IPS-18a (cell line): Measurements from ENCODE around the gene ATP2B2.

Experiments used
- H3K27ac ChIP-seq: one replicate; pipeline ENCODE4 v1.5.1; 2013; ENCODE audit warnings: low read length
- H3K27me3 ChIP-seq: one replicate; pipeline ENCODE4 v1.6.1; 2013; ENCODE audit warnings: mild to moderate bottlenecking, low read length; ENCODE audit not compliant: control insufficient read depth, insufficient read depth
- H3K36me3 ChIP-seq: one replicate; pipeline ENCODE4 v1.6.1; 2013; ENCODE audit warnings: low read depth, low read length; ENCODE audit not compliant: control insufficient read depth
- H3K4me1 ChIP-seq: one replicate; pipeline ENCODE4 v1.6.1; 2013; ENCODE audit warnings: low read depth, low read length; ENCODE audit not compliant: control insufficient read depth
- H3K4me3 ChIP-seq: one replicate; pipeline ENCODE4 v1.5.1; 2013; ENCODE audit warnings: low read length
- H3K9ac ChIP-seq: one replicate; pipeline ENCODE4 v1.6.1; 2013; ENCODE audit warnings: mild to moderate bottlenecking, low read length, moderate library complexity
- H3K9me3 ChIP-seq: one replicate; pipeline ENCODE4 v1.6.1; 2013; ENCODE audit warnings: low read depth, low read length; ENCODE audit not compliant: control insufficient read depth

The ATP2B2 gene

DNA sequence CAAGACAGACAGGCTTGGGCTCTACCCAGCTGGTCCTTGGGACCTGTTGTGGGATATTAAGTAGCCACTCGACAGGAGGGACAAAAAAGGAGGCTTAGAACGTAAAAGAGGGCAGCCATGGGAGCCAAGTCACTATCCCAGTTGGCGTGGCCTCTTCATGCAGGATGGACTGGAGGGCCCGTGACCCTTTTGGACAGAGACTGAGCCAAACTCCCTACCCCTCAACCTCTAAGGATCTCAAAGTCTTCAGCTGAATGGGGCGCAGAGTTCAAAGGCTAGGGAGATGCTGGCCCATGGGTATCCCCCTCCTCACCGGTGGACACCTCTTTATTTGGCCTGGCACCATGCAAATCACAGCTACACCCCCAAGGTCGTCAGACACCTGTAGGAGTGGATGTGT lies 126.6 kb downstream of the ATP2B2 start:
- Histone ChIP-seq H3K36me3 (no peaks in the 10 kb centered on the region), H3K4me3 (no peak overlapping the region), H3K4me1 (no peaks in the 10 kb centered on the region), H3K27me3 (no peaks in the 10 kb centered on the region), H3K27ac (no peak overlapping the region), H3K9ac (no peak overlapping the region), H3K9me3 (no peaks in the 10 kb centered on the region)

GRCh38 chr3:10378246-10378645 lies 127.1 kb downstream of the ATP2B2 start:
- no peaks in the 10 kb centered on the region for H3K27me3 ChIP-seq
- no peaks in the 10 kb centered on the region for H3K36me3 ChIP-seq
- no peak overlapping the region for H3K4me3 ChIP-seq
- no peaks in the 10 kb centered on the region for H3K4me1 ChIP-seq
- H3K9me3 ChIP-seq = no peaks in the 10 kb centered on the region
- H3K9ac ChIP-seq = no peak overlapping the region
- H3K27ac ChIP-seq = no peak overlapping the region

DNA sequence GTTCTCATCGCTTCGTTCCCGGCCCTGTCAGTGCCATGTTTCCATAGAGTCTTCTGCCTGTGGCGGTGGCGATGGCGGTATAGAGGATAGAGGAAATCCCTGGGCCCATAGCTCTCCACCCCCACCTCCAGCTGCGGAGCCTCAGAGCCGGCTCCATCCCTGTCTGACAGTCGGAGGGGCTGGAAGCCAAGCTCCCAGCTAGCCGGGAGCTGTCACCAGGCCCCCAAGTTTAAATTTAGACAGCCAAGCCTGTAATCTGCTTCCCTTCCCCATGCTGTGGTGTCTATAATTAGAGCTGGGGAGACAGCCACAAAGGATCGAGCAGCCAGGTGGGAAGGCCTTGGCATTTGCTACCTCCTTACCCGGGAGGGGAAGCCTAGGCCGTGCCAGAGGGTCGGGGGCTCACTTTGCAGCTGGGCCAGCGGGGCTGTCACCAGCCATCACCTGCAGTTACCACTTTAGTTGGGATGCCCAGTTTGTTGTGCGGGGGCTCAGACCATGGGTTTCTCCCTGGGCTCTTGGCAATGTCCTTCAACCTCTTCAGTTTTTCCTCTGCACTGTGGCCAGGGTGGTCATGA lies 128.1 kb downstream of the ATP2B2 start:
- H3K9ac ChIP-seq = no peak overlapping the region
- H3K27me3 ChIP-seq = no peaks in the 10 kb centered on the region
- no peaks in the 10 kb centered on the region for H3K9me3 ChIP-seq
- peaks cover 7% of the 10 kb centered on the region for H3K4me1 ChIP-seq
- no peak overlapping the region for H3K4me3 ChIP-seq
- H3K27ac ChIP-seq = no peak overlapping the region
- no peaks in the 10 kb centered on the region for H3K36me3 ChIP-seq

DNA sequence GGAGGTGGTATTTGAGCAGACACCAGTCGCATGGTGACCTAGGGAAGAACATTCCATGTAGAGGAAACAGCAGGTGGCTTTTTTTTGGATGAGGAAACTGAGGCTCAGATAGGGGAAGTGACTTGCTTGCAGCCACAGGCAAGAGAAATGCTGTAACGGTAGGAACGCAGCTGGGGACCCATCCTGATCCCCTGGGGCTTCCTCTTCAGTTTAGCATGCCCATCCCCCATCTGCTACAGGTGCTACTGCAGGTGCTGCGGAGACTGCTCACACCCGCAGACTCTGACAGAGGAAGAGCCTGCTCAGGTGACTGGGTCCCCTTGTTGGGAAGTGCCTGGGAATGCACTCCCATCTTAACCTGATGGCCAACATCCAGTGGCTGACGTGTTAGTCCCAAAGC lies 129.0 kb downstream of the ATP2B2 start:
- no peak overlapping the region for H3K9ac ChIP-seq
- H3K27ac ChIP-seq = no peak overlapping the region
- no peak overlapping the region for H3K4me3 ChIP-seq
- H3K4me1 ChIP-seq = peaks cover 8% of the 10 kb centered on the region
- H3K9me3 ChIP-seq = no peaks in the 10 kb centered on the region
- no peaks in the 10 kb centered on the region for H3K27me3 ChIP-seq
- no peaks in the 10 kb centered on the region for H3K36me3 ChIP-seq

GRCh38 chr3:10375296-10376053 lies 129.9 kb downstream of the ATP2B2 start:
- H3K27ac ChIP-seq = no peak overlapping the region
- H3K9me3 ChIP-seq = no peaks in the 10 kb centered on the region
- H3K4me3 ChIP-seq = no peak overlapping the region
- no peaks in the 10 kb centered on the region for H3K27me3 ChIP-seq
- no peak overlapping the region for H3K9ac ChIP-seq
- H3K4me1 ChIP-seq = peaks cover 8% of the 10 kb centered on the region
- no peaks in the 10 kb centered on the region for H3K36me3 ChIP-seq

DNA sequence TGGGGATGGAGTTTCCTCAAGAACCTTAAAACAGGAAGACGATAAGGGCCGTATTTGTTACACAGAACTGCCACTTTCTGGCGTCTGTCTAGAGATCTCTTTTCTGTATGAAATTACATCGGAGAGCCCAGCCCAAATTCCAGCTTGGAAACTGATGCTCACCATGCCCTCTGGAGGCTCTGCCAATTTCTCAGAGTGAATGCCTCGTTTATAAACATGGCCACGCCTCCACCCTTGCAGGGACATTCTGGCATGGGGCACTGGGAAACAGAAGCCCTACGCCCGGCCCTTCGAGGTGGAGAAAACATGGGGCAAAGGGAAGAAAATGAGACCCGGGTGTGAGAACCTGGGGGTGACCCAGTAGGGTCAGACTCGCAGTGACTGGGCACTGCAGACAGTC lies 131.1 kb downstream of the ATP2B2 start:
- H3K9me3 ChIP-seq = no peaks in the 10 kb centered on the region
- H3K27ac ChIP-seq = no peak overlapping the region
- peaks cover 8% of the 10 kb centered on the region for H3K4me1 ChIP-seq
- H3K36me3 ChIP-seq = no peaks in the 10 kb centered on the region
- no peak overlapping the region for H3K9ac ChIP-seq
- no peaks in the 10 kb centered on the region for H3K27me3 ChIP-seq
- no peak overlapping the region for H3K4me3 ChIP-seq

GRCh38 chr3:10373686-10374261 lies 131.6 kb downstream of the ATP2B2 start:
- no peaks in the 10 kb centered on the region for H3K27me3 ChIP-seq
- H3K9ac ChIP-seq = no peak overlapping the region
- no peak overlapping the region for H3K4me3 ChIP-seq
- no peak overlapping the region for H3K27ac ChIP-seq
- H3K9me3 ChIP-seq = no peaks in the 10 kb centered on the region
- no peaks in the 10 kb centered on the region for H3K36me3 ChIP-seq
- peaks cover 8% of the 10 kb centered on the region for H3K4me1 ChIP-seq

DNA sequence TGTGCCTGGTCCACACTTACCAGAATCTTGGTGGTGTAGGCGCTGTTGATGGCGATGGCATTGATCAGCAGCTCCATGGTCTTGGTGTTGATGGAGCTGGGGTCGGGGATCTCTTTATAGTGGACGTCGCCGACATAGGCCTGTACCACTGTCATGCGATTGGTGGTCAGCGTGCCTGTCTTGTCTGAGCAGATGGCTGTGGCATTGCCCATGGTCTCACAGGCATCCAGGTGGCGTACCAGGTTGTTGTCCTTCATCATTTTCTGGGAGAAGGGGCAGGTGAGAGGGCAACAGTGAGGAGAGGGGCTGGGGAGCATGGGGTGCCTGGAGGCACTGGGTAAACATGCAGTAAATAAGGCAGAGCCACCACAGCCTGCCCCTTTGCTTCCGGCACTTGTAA lies 133.6 kb downstream of the ATP2B2 start:
- no peak overlapping the region for H3K9ac ChIP-seq
- no peaks in the 10 kb centered on the region for H3K27me3 ChIP-seq
- no peak overlapping the region for H3K27ac ChIP-seq
- H3K9me3 ChIP-seq = no peaks in the 10 kb centered on the region
- H3K36me3 ChIP-seq = no peaks in the 10 kb centered on the region
- H3K4me3 ChIP-seq = no peak overlapping the region
- peaks cover 11% of the 10 kb centered on the region for H3K4me1 ChIP-seq

DNA sequence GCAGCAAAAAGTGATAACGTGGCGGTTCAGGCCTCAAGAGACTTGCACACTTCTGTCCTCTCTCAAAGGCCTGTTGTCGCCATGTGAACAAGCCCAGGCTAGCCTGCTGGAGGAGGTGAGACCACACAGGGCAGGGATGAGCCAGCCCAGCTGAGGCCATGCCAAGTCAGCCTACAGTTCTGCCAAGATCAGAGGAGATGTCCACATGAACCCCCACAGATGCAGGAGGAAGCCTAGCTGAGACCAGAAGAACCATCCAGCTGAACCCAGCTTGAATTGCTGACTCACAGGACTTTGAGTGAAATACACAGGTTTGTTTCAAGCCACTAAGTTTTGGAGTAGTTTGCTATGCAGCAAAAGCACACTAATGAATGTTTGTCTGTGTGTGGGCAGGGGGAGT lies 134.2 kb downstream of the ATP2B2 start:
- no peaks in the 10 kb centered on the region for H3K27me3 ChIP-seq
- H3K36me3 ChIP-seq = no peaks in the 10 kb centered on the region
- H3K9ac ChIP-seq = no peak overlapping the region
- no peak overlapping the region for H3K27ac ChIP-seq
- peaks cover 15% of the 10 kb centered on the region for H3K4me1 ChIP-seq
- H3K9me3 ChIP-seq = no peaks in the 10 kb centered on the region
- H3K4me3 ChIP-seq = no peak overlapping the region

- no peaks in the 10 kb centered on the region for H3K9me3 ChIP-seq
- H3K9ac ChIP-seq = no peak overlapping the region
- no peaks in the 10 kb centered on the region for H3K36me3 ChIP-seq
- peaks cover 15% of the 10 kb centered on the region for H3K4me1 ChIP-seq
- no peak overlapping the region for H3K27ac ChIP-seq
- no peak overlapping the region for H3K4me3 ChIP-seq
- no peaks in the 10 kb centered on the region for H3K27me3 ChIP-seq
Observed at GRCh38 chr3:10370429-10370828, 135.0 kb downstream of the ATP2B2 start.

- H3K9me3 ChIP-seq = no peaks in the 10 kb centered on the region
- no peak overlapping the region for H3K27ac ChIP-seq
- H3K27me3 ChIP-seq = no peaks in the 10 kb centered on the region
- H3K4me1 ChIP-seq = peaks cover 15% of the 10 kb centered on the region
- H3K9ac ChIP-seq = no peak overlapping the region
- H3K36me3 ChIP-seq = no peaks in the 10 kb centered on the region
- H3K4me3 ChIP-seq = no peak overlapping the region
Observed at GRCh38 chr3:10368512-10368911, 136.9 kb downstream of the ATP2B2 start.

- Histone ChIP-seq H3K9ac (no peak overlapping the region), H3K9me3 (no peaks in the 10 kb centered on the region), H3K36me3 (no peaks in the 10 kb centered on the region), H3K4me3 (no peak overlapping the region), H3K27me3 (no peaks in the 10 kb centered on the region), H3K4me1 (peaks cover 11% of the 10 kb centered on the region), H3K27ac (no peak overlapping the region)
Observed at GRCh38 chr3:10367506-10367905, 137.9 kb downstream of the ATP2B2 start.
